Tibial nerve (tissue), 4 donors: ENCODE results near the gene GM2A.

Experiments
- EP300 ChIP-seq, 2 donors: sonication (generic); formaldehyde crosslinking; IDR thresholded peaks; one replicate each; pipeline ENCODE4 v1.6.1; 2017; ENCODE audit warnings: antibody characterized with exemption in 2 of 2, mild to moderate bottlenecking in 1 of 2
- POLR2A ChIP-seq, 2 donors: fragments of 450-650 bp; IDR thresholded peaks; one replicate each; pipeline ENCODE4 v1.6.1; 2017; ENCODE audit warnings: antibody characterized with exemption in 2 of 2, mild to moderate bottlenecking in 2 of 2, moderate library complexity in 2 of 2
- TF ChIP-seq, protein P1 (sequence below), 5 experiments: fragments of 200-600 bp in 3 of 5; fragments of 450-650 bp in 2 of 5; sonication (generic) in 3 of 5; IDR thresholded peaks; one replicate each; pipeline ENCODE4 v1.5.1; 2016 to 2019; ENCODE audit warnings: antibody characterized with exemption in 5 of 5, mild to moderate bottlenecking in 3 of 5, moderate library complexity in 2 of 5

DNA sequence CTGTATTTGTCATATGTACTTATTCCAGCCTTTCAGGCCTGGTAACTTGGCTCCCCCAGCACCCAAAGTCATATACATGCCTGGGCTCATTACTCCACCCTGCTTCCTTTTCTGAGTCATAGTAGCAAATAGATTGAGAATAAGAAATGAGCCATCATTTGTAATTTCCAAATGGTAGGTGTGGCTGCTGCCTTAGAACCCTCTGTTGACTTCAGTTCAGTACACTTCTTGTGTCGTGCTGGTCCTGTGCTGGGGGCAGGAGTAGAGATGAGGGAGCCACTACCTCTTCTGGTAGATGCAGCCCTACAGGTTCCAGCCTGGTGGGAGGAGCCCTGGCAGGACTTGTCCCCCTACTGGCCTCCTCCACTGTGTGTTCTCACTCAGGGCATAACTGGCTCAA lies 11.1 kb downstream of the GM2A start:
- TF ChIP-seq, protein P1, sequence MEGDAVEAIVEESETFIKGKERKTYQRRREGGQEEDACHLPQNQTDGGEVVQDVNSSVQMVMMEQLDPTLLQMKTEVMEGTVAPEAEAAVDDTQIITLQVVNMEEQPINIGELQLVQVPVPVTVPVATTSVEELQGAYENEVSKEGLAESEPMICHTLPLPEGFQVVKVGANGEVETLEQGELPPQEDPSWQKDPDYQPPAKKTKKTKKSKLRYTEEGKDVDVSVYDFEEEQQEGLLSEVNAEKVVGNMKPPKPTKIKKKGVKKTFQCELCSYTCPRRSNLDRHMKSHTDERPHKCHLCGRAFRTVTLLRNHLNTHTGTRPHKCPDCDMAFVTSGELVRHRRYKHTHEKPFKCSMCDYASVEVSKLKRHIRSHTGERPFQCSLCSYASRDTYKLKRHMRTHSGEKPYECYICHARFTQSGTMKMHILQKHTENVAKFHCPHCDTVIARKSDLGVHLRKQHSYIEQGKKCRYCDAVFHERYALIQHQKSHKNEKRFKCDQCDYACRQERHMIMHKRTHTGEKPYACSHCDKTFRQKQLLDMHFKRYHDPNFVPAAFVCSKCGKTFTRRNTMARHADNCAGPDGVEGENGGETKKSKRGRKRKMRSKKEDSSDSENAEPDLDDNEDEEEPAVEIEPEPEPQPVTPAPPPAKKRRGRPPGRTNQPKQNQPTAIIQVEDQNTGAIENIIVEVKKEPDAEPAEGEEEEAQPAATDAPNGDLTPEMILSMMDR (IDR thresholded peaks at IDR 0.05) = no peak
- TF ChIP-seq POLR2A (IDR thresholded peaks at IDR 0.05) (no peak), EP300 (IDR thresholded peaks at IDR 0.05) (no peak)
